Immature natural killer cell (primary cell): Measurements from ENCODE around the gene CEBPG. TPM values are rescaled to one million over a fixed set of nuclear protein-coding genes. Genes with fewer than 3 reads are reported as not detected.

Experiments
- DNase-seq, 3 donors: peaks; one replicate each; pipeline ENCODE4 v3.0.0; 2022; ENCODE audit warnings: mixed read lengths in 1 of 3
- H3K27ac Mint-ChIP-seq, 6 donors: one replicate each; pipeline ENCODE4 v1.8.0; 2020; ENCODE audit warnings: mixed read lengths in 6 of 6, mild to moderate bottlenecking in 5 of 6, inconsistent platforms in 4 of 6, moderate library complexity in 3 of 6
- H3K27me3 Mint-ChIP-seq, 3 donors: one replicate each; pipeline ENCODE4 v1.8.0; 2020 to 2021; ENCODE audit warnings: low read depth in 3 of 3, mild to moderate bottlenecking in 3 of 3, mixed read lengths in 3 of 3, moderate library complexity in 3 of 3, inconsistent platforms in 1 of 3
- H3K36me3 Mint-ChIP-seq, 3 donors: one replicate each; pipeline ENCODE4 v1.8.0; 2020; ENCODE audit warnings: mixed read lengths in 3 of 3, inconsistent platforms in 2 of 3, mild to moderate bottlenecking in 2 of 3
- H3K4me1 Mint-ChIP-seq, 2 donors: one replicate each; pipeline ENCODE4 v1.8.0; 2020; ENCODE audit warnings: inconsistent platforms in 2 of 2, mild to moderate bottlenecking in 2 of 2, mixed read lengths in 2 of 2, moderate library complexity in 1 of 2
- H3K4me3 Mint-ChIP-seq, 5 donors: one replicate each; pipeline ENCODE4 v1.8.0; 2020; ENCODE audit warnings: mild to moderate bottlenecking in 5 of 5, mixed read lengths in 5 of 5, inconsistent platforms in 3 of 5, moderate library complexity in 3 of 5
- H3K9me3 Mint-ChIP-seq, 6 donors: one replicate each; pipeline ENCODE4 v1.8.0; 2020; ENCODE audit warnings: mild to moderate bottlenecking in 6 of 6, mixed read lengths in 6 of 6, inconsistent platforms in 4 of 6, moderate library complexity in 3 of 6
- polyA plus RNA-seq, 3 donors: library from polyadenylated mRNA; unstranded; fragments of 300-500 nt; fragmentation: Illumina TruSeq; gene quantifications; one replicate each; pipeline ENCODE4 v1.2.3, GENCODE V29; 2021

Gene CEBPG
- polyA plus RNA-seq, 3 donors from 2014 or later: 7.4 to 14.8 (median 12.3) TPM

DNA sequence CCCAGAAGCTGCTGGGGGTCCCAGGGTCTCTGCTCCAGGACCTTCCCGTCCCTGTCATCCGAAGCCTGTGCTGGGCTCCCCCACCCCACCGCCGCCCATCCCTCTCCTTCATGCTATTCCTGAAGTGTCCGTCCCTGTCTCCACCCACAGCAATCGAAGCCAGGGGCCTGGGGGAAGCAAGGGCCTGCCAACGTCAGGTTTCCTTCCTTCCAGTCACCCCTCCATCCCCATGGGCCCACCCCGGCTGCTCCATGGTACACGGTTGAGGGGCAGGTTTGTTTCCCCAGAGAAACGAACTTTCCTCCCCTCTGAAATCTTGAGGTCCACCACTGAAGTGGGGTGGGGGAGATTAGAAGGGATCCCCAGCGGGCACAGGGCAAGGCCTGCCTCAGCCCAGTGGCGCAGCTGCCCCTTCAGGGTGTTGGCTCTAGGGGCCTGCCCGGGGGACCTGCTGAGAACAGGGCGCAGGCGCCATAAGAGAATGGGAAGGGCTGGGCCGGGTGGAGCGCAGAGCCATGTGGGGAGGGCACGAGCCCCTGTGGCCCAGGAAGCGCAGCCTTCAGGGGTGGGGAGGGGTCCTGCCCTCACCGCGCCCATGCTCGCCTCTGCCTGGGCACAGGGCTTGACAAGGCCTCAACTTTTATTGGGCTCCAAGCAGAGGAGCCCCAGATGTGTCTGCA, 16.1 kb downstream of the CEBPG start:
- H3K9me3 Mint-ChIP-seq: no peaks in the 10 kb centered on the region
- H3K4me3 Mint-ChIP-seq: no peak overlapping the region
- H3K27me3 Mint-ChIP-seq: peaks cover 0 to 2% (median 1%) of the 10 kb centered on the region in 3 donors
- DNase-seq: no peak
- no peak overlapping the region for H3K27ac Mint-ChIP-seq
- peaks cover 0 to 6% of the 10 kb centered on the region in 2 donors for H3K4me1 Mint-ChIP-seq
- H3K36me3 Mint-ChIP-seq: peaks cover 0 to 6% (median 0%) of the 10 kb centered on the region in 3 donors

DNA sequence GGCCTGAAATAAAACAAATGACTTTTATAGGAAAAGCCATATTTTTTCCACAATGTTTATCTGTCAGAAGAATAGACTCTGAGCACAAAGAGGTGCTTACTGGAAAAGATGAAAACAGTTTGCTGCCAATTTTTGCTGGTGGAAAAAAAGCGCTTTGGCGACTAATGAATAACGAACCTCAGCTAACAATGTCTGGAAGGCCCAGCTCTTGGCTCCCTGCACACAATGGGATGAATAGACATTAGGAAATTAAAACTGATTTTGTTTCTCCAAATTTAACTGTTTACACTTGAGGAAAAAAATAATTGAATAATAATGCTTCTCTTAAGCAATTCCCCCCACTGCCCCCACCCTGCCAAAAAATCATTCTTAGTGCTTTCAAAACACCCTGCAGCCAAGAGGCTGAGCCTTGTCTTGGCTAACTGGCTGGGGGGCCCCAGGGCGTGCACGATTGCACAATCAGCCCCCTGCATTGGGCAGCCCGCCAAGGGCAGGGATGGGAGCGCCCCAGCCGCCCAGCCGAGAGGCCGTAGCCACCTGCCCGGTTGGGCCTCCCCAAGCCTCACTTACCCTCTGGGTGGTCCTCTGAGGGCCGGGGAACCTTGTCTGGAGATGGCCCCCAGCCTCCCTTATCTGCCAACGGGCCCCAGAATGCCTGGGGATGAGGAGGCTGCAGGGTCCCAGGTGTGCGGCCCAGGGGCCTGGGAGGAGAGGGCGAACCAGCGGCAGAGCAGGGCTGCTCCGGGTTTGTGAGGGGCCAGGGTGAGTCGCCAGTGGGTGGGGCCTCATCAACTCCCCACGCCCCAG, 16.8 kb downstream of the CEBPG start:
- Mint-ChIP-seq H3K27ac (no peak overlapping the region), H3K4me1 (peaks cover 0 to 2% of the 10 kb centered on the region in 2 donors), H3K36me3 (peaks cover 0 to 6% (median 0%) of the 10 kb centered on the region in 3 donors), H3K27me3 (peaks cover 0 to 3% (median 2%) of the 10 kb centered on the region in 3 donors), H3K4me3 (no peak overlapping the region), H3K9me3 (no peaks in the 10 kb centered on the region)
- DNase-seq: no peak

DNA sequence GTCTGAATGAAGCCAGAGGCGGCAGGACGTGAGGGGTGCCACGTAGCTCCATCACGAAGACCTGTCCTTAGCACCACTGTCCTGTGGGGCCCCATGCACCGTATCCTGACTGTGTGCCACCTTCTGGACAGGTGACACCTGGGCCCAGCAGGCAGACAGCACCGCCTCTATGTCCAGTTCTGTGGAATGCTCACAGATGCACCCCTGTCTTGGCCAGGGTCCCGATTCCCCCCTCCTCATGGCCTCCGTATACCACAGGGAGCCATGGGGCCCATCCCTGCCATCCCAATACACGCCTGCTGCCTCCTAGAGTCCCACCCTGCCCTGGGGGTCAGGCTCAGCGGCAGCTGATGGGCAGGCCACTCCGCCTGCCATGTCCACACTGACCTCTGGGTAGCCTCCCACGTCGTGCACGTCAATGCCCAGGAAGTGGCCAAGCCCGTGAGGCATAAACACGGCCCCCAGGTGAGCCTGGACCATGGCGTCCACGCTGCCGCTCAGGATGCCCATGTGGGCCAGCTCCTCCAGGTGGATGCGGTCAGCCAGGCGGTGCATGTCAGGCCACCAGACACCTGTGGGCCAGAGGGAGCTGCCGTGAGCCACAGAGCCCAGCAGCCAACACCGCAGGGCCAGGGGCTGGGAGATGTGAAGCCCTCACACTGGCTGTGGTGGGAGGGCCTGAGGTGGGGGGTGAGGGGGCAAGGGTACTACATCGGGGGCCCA, 17.6 kb downstream of the CEBPG start:
- H3K4me1 Mint-ChIP-seq: no peaks in the 10 kb centered on the region
- H3K4me3 Mint-ChIP-seq: no peak overlapping the region
- peaks cover 0 to 3% (median 2%) of the 10 kb centered on the region in 3 donors for H3K27me3 Mint-ChIP-seq
- no peaks in the 10 kb centered on the region for H3K9me3 Mint-ChIP-seq
- no peak for DNase-seq
- no peak overlapping the region for H3K27ac Mint-ChIP-seq
- peaks cover 0 to 6% (median 0%) of the 10 kb centered on the region in 3 donors for H3K36me3 Mint-ChIP-seq

DNA sequence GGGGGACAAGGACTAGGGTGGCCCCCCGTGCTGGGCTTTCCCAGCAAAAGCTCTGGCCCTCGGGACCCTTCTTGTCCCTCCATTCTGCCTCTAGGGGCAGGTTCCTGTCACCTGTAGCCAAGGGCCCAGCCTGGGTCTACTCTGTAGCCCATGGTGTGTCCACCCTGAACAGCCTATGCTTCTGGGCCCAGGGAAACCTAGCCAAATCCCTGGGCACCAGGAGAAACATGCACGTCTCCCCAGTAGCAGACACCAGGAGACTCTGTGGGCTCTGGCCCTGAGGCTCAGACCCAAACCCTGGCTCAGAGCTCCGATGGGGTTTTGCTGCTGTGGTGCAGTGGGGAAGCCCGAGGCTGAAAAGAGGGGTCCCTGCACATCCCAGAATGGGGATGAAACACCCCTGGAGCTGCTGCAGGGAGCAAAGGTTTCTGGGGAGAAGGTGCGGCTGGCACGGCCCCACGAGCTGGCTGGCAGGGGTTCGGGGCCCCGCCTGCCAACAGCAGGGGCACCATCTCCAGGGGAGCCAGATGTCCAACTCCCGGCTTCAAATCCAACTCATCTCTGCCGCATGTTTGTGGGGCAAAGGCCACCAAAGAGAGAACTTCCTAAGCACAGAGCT, 18.2 kb downstream of the CEBPG start:
- no peaks in the 10 kb centered on the region for H3K9me3 Mint-ChIP-seq
- no peak for DNase-seq
- no peak overlapping the region for H3K4me3 Mint-ChIP-seq
- H3K4me1 Mint-ChIP-seq: no peaks in the 10 kb centered on the region
- no peak overlapping the region for H3K27ac Mint-ChIP-seq
- peaks cover 0 to 3% (median 2%) of the 10 kb centered on the region in 3 donors for H3K27me3 Mint-ChIP-seq
- peaks cover 0 to 6% (median 0%) of the 10 kb centered on the region in 3 donors for H3K36me3 Mint-ChIP-seq

DNA sequence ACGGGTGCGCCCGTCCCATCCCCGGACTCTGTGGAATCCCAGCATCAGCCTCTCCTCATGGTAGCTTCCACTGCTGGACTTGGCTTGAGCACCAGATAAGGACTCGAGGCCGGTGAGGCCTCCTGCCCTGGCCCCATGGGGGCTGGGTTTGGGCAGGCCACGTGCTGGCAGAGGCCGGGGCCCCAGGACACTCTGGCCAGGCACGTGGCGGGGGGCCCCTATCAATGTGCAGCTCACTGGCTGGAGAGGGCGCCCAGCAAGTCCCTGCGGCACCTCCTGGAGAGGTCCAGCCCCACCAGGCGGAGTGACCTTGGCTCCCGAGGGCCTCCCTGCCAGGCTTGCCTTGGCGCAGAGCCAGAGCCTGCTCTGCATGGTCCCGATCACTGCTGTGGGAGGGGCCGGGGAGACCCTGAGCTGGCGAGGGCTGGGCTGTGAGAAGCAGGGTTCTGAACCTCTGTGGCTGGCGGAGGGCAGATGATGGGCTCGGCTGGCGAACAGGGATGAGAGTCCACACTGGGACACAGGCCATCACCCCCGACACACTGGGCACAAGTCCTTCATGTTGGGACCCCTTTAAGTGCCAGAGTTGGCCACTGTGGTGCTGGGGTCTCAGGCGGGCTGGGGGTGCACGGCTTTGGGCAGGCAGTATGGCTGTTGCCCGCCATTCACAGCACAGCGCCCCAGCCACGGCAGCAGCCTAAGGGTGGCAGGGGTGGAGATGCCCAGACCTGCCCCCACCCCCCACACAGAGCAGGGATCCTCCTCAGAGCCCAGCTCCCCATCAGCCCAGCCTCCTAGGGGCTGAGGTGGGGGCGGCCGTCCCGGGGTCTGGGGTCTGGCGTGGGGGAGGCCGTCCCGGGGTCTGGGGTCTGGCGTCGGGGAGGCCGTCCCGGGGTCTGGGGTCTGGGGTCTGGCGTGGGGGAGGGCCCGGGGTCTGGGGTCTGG, 19.1 kb downstream of the CEBPG start:
- no peak overlapping the region for H3K27ac Mint-ChIP-seq
- DNase-seq: no peak
- H3K4me3 Mint-ChIP-seq: no peak overlapping the region
- H3K27me3 Mint-ChIP-seq: peaks cover 0 to 3% (median 2%) of the 10 kb centered on the region in 3 donors
- no peaks in the 10 kb centered on the region for H3K4me1 Mint-ChIP-seq
- H3K36me3 Mint-ChIP-seq: no peaks in the 10 kb centered on the region
- H3K9me3 Mint-ChIP-seq: no peaks in the 10 kb centered on the region

DNA sequence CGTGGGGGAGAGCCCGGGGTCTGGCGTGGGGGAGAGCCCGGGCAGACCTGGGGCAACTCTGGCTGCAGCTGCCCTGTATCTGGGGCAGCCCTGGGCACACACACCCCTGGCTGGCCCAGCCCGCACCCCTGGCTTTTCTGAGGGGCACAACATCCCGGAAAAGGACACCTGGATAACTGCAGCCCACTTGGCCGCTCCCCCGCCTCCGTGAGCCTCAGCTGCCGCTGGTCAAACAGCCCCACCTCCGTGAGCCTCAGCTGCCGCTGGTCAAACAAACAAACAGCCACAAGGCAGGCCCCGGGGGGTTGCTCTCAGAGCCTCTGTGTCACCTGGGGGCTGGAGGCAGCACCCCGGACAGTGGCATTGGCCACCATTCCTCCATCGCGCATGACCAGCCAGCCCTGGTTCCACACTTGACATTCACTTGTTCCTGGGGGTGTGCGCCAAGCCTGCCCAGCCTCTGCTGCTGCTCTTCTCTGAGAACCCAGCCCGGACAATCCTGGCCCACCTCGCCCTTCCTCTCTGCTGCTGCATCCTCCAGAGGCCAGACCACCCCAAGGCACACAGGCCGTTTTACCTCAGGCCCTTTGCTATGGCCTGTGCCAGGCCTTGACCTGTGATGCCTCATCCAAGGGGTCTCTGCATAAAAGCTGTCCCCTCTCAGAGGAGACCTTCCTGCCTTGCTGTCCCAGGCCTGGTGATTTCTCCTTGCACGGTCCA, 19.9 kb downstream of the CEBPG start:
- H3K27ac Mint-ChIP-seq: peak overlapping the region in 1 of 6 donors; percentile 17
- peaks cover 0 to 3% (median 2%) of the 10 kb centered on the region in 3 donors for H3K27me3 Mint-ChIP-seq

DNA sequence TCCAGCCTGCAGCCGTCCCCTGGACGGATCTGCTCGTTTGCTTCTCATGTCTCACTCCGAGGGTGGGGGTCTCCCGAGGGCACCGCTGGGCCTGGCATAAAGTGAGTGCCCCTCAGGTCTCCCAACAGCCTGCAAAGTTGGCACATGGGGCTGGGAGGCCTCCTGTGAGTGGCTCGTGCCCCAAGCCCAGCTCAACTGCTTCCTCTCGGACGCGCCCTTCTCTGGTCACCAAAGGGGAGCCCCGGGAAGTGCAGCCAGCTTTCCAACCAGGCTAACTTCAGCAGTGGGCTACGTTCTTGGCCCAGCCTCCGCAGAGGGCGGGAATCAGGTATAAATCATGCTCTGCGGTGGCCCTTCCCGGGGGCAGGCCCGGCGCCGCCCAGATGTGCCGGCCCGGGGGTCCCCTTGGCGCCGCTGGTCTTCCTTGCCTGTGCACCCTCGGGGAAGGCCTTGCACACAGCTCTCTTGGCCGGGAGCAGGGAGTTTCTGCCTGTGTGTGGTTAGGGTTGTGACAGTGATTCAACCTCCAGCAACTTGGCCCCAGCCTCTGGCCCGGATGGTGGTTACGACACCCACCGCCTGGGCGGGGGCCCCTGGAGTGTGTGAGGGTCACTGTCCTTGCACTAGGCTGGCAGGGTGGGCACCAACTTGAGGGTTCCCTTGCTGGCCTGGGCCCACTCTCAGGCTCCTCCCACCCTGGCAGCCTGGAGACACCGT, 20.7 kb downstream of the CEBPG start:
- no peak for DNase-seq
- H3K36me3 Mint-ChIP-seq: no peaks in the 10 kb centered on the region
- H3K9me3 Mint-ChIP-seq: no peaks in the 10 kb centered on the region
- H3K4me1 Mint-ChIP-seq: peaks cover 0 to 1% of the 10 kb centered on the region in 2 donors
- no peak overlapping the region for H3K4me3 Mint-ChIP-seq
- H3K27ac Mint-ChIP-seq: peak overlapping the region in 2 of 6 donors; percentile 11 to 17
- H3K27me3 Mint-ChIP-seq: peaks cover 0 to 3% (median 2%) of the 10 kb centered on the region in 3 donors

More for the DNA sequence above, 19.9 kb downstream of the CEBPG start:
- H3K4me1 Mint-ChIP-seq: no peaks in the 10 kb centered on the region
- H3K9me3 Mint-ChIP-seq: no peaks in the 10 kb centered on the region
- no peak overlapping the region for H3K4me3 Mint-ChIP-seq
- no peaks in the 10 kb centered on the region for H3K36me3 Mint-ChIP-seq
- no peak for DNase-seq

DNA sequence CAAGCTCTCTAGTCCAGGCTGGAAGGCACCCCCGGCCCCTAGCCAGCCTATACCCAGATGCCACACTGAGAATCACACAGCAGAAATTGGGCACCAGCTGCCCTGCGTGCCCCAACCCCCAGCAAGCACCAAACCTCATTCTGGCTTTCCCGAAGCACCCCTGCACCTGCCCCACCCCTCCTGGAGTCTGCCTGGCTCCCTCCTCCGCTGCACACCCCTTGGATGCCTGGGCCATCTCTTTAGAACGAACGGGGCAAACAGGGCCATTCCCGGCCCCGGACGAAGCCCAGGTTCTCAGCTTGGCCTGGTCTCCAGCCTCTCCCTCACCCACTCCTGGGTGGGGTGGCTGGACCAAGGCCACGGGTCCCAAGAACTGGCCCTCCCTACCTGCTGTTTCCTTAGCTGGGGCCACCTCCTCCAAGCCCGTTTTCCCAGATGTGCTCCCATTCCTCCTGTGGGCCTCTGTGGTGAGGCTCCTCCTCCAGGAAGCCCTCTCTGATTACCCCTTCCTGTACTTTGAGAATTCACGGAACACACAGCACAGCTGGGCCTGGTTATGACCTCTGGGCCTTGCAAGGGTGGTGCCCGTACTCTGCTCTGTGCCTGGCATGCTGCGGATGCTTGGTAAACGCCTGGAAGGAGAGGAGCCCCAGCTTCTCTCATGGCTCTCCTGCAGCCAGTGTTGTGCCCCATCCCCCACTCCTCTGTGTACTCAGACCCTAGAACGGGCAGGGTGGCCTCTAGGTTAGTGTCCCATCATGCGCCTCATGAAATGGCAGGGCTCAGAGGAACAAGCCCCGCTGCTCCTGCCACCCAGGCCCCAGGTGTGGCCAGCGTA, 21.4 kb downstream of the CEBPG start:
- Mint-ChIP-seq H3K36me3 (no peaks in the 10 kb centered on the region), H3K9me3 (no peaks in the 10 kb centered on the region), H3K4me1 (peaks cover 0 to 1% of the 10 kb centered on the region in 2 donors), H3K27me3 (peaks cover 0 to 3% (median 2%) of the 10 kb centered on the region in 3 donors), H3K4me3 (no peak overlapping the region), H3K27ac (peak overlapping the region in 1 of 6 donors; percentile 11)
- no peak for DNase-seq

DNA sequence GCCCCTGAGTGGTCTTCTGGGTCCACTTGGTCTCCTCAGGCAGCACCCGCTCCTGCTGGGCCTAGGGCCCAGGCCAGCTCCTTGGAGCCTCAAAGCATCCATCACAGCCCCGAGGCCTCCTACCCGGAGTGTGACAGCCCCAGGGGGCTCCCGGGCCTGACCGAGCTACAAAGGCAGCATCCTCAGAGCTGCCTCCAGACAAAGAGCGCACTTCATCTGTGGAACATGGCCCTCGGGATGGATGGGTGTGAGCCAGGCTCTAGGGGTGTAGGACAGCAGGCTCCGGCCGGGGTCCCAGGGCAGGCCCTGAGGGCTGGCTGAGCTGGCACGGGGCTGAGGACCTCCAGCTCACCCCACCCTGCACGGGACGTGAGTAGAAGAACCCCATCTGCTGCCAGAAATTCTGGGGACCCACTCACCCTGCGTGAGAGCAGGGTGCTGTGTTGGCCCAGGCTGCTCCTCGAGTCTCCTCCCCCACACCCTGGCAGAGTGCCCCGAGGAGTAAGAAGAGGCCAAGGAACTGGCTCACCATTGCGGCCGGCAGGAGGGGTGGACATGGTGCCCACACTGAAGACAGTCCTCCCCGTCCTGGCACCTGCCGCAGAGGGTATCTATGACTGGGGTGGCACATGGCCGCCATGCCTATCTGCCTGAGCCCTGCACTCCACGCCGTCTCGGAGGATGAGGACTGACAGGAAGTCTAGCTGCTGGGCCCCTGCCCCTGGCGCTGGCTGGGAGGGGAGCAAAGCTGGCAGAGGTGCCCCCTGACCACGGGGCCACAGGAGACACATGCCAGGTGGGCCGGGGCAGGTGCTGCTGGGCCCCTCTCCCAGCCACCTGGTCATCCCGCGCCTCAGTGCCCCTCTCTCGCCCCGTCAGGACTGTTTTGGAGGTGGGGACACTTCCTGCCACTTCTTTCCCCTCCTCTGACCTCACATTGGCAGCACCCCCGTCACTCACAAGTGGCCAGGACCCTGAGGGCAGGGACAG, 22.3 kb downstream of the CEBPG start:
- H3K27ac Mint-ChIP-seq: no peak overlapping the region
- H3K36me3 Mint-ChIP-seq: no peaks in the 10 kb centered on the region
- DNase-seq: no peak
- H3K27me3 Mint-ChIP-seq: peaks cover 0 to 3% (median 2%) of the 10 kb centered on the region in 3 donors
- H3K9me3 Mint-ChIP-seq: no peaks in the 10 kb centered on the region
- H3K4me3 Mint-ChIP-seq: no peak overlapping the region
- H3K4me1 Mint-ChIP-seq: peaks cover 0 to 1% of the 10 kb centered on the region in 2 donors
